Colonic mucosa (tissue), 4 donors: ENCODE data around the gene TNS3. TPM values are rescaled to one million over a fixed set of nuclear protein-coding genes. Genes with fewer than 3 reads are reported as not detected.
A peak's percentile ranks its signal among the peaks of the same experiment; 100 is the strongest.

Experiments used
- DNase-seq: peaks from one replicate; pipeline ENCODE4 v3.0.0-alpha.2; 2020
- H3K27ac ChIP-seq: fragments of 200-600 bp; one replicate; pipeline ENCODE4 v1.8.0; 2021
- H3K27me3 ChIP-seq: fragments of 200-600 bp; one replicate; pipeline ENCODE4 v1.8.0; 2021
- H3K36me3 ChIP-seq: fragments of 200-600 bp; one replicate; pipeline ENCODE4 v1.8.0; 2021
- H3K4me1 ChIP-seq: fragments of 200-600 bp; one replicate; pipeline ENCODE4 v1.8.0; 2021; ENCODE audit warnings: mild to moderate bottlenecking
- H3K4me3 ChIP-seq: fragments of 200-600 bp; one replicate; pipeline ENCODE4 v1.8.0; 2021
- H3K9ac ChIP-seq, 2 donors: one replicate each; pipeline ENCODE4 v1.7.0; 2013; ENCODE audit warnings: control low read depth in 2 of 2, low read depth in 2 of 2, low read length in 2 of 2
- H3K9me3 ChIP-seq: fragments of 200-600 bp; one replicate; pipeline ENCODE4 v1.8.0; 2021
- CTCF ChIP-seq: fragments of 200-600 bp; IDR thresholded peaks from one replicate; pipeline ENCODE4 v1.8.0; 2022; ENCODE audit warnings: antibody characterized with exemption, mild to moderate bottlenecking
- intact Hi-C: fragments of 100-400 bp; cut with DNase I; formaldehyde crosslinking; loops from one replicate; pipeline ENCODE4 v1.14.1; 2022
- total RNA-seq, 2 donors: library from RNA; stranded (reverse); fragmentation: NEBNext Ultra II Directional in 1 of 2; extraction: Animal tissue kit (Norgen Biotek cat#: 25700) in 1 of 2; gene quantifications; one replicate each; pipeline ENCODE4 v1.2.1, GENCODE V29; 2021
- donor health status: healthy.
- donor health status: DM: no; HTN: no; CAD: no.
- donor health status: DM: no; HTN: no; CAD: no.

The TNS3 gene
- total RNA-seq, 2 donors from 2014 or later: 41.1 to 58.2 TPM

DNA sequence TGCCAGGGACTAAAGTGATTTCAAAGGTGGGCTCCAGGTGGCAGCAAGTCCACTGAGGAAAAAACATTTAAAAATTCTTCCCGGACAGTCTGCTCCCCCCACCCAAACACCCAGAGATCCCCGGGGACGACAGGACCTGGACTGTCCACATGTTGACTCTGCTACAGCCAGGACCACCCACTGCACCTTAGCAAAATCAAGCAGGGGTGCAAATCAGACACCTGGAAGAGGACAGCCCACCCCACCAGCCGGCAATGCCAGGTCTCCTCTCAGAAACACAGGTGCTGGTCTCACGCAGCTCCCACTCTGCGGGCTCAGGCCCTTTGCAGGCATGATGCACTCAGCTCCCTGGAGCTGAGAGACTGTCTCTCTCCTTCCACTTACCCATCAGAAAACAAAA is 251.9 kb downstream of the TNS3 start:
- H3K4me3 ChIP-seq: no peak overlapping the region
- H3K4me1 ChIP-seq: peaks cover 16% of the 10 kb centered on the region
- no peaks in the 10 kb centered on the region for H3K9me3 ChIP-seq
- H3K27me3 ChIP-seq: no peaks in the 10 kb centered on the region
- DNase-seq: no peak
- no peak overlapping the region for H3K9ac ChIP-seq
- H3K27ac ChIP-seq: no peak overlapping the region
- TF ChIP-seq CTCF: no peak
- intact Hi-C loops: no loop called here
- no peaks in the 10 kb centered on the region for H3K36me3 ChIP-seq

GRCh38 chr7:47329320-47329926 is 252.5 kb downstream of the TNS3 start:
- no peaks in the 10 kb centered on the region for H3K36me3 ChIP-seq
- DNase-seq: no peak
- no peaks in the 10 kb centered on the region for H3K27me3 ChIP-seq
- intact Hi-C loops: no loop called here
- H3K27ac ChIP-seq: no peak overlapping the region
- H3K9me3 ChIP-seq: no peaks in the 10 kb centered on the region
- peaks cover 16% of the 10 kb centered on the region for H3K4me1 ChIP-seq
- TF ChIP-seq CTCF: no peak
- H3K9ac ChIP-seq: peak overlapping the region in 1 of 2 donors; percentile 3
- H3K4me3 ChIP-seq: no peak overlapping the region

GRCh38 chr7:47328392-47329319 is 253.3 kb downstream of the TNS3 start:
- no peak for DNase-seq
- Histone ChIP-seq H3K9me3 (no peaks in the 10 kb centered on the region), H3K4me1 (peaks cover 16% of the 10 kb centered on the region), H3K27me3 (no peaks in the 10 kb centered on the region), H3K27ac (peak overlapping the region; percentile 75), H3K4me3 (no peak overlapping the region), H3K36me3 (no peaks in the 10 kb centered on the region), H3K9ac (peak overlapping the region; percentile 40 to 70)
- no peak for TF ChIP-seq CTCF
- intact Hi-C loops: no loop called here

DNA sequence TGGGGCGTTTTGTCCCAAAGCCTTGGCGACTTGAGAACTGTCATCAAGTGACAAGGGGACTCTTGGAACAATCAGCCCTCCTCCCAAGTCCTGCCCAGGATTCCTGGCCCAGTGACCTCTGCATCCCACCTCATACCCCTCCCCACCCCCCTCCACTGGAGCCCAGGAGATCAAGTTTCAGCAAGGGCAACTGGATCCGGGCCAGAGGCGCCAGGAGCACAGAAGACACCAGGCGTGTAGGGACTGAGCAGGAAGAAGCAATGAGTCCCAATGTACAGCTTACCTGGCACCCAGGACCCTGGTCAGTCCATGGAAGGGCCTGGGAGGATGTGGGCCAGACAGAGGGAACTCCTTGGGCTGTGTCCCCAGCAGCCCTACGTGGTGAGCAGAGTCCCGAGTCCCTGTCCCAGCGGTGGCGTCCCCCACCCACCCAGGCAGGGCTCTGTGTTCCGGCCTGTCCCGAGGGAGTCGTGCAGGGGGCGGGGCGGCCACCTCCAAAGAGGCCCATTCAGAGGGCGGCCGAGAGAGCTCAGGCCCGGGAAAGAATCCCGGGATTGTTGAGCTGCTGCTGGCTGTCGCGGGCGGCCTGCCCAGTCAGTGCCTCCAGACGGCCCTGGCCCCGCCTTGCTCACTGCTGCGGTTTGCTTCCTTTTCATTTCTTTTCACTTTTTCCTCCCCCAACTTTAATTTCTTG is 254.1 kb downstream of the TNS3 start:
- Histone ChIP-seq H3K4me3 (no peak overlapping the region), H3K27ac (peak overlapping the region; percentile 75), H3K9ac (peak overlapping the region; percentile 40 to 70), H3K27me3 (no peaks in the 10 kb centered on the region), H3K4me1 (peaks cover 16% of the 10 kb centered on the region), H3K9me3 (no peaks in the 10 kb centered on the region), H3K36me3 (no peaks in the 10 kb centered on the region)
- intact Hi-C loops: no loop called here
- peak; percentile 83 for DNase-seq
- TF ChIP-seq CTCF: no peak

DNA sequence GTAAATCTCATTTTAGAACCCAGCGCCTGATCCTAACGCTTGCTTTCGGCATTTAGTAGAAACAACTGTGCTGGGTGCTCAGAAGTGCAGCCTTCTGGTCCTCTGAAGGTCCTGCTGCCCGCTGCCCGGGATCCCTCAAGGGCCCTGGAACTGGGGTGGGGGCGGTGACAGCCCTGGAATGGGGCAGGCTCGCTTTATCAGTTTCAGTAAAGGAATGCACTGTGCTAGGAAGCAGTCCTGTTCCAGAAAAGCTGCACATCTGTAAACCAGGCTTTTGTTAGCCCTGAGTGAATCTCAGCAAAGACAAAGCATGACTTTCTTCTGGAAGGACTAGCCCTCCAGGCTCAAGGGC is 254.6 kb downstream of the TNS3 start:
- Histone ChIP-seq H3K9ac (peak overlapping the region in 1 of 2 donors; percentile 70), H3K9me3 (no peaks in the 10 kb centered on the region), H3K4me1 (peaks cover 16% of the 10 kb centered on the region), H3K4me3 (no peak overlapping the region), H3K27me3 (no peaks in the 10 kb centered on the region), H3K36me3 (no peaks in the 10 kb centered on the region), H3K27ac (peak overlapping the region; percentile 75)
- intact Hi-C loops: no loop called here
- no peak for TF ChIP-seq CTCF
- DNase-seq: no peak
